HCT116 (cell line): ENCODE measurements around the gene MAP6D1. TPM values are rescaled to one million over a fixed set of nuclear protein-coding genes. Genes with fewer than 3 reads are reported as not detected.

ENCODE experiments used
- ATAC-seq: fragments of 200-7000 bp; cut with Tn5 transposase; 2 replicates; pipeline ENCODE4 v1.9.1; 2020; ENCODE audit warnings: mild to moderate bottlenecking, moderate library complexity
- BruUV-seq: library from RNA; stranded (reverse); fragments of 400-500 nt; replicated peaks from 2 replicates; lab custom pipeline; 2021; lab: Mats Ljungman, UMichigan
- CTCF ChIA-PET: fragments of 300-600 bp; sonication (Branson Sonifier 250); formaldehyde crosslinking; loops from one replicate; lab custom pipeline; 2021; ENCODE audit warnings: antibody characterized with exemption; lab: Charles Lee
- POLR2A ChIA-PET: fragments of 300-600, 350-600 bp; sonication (Branson Sonifier 250); formaldehyde crosslinking; loops from one replicate; lab custom pipeline; 2021; ENCODE audit warnings: antibody characterized with exemption; lab: Charles Lee
- RAD21 ChIA-PET, 2 experiments: fragments of 300-600 bp; sonication (Branson Sonifier 250); formaldehyde crosslinking; loops; one replicate each; lab custom pipeline; 2023; ENCODE audit warnings: low total read pairs in 2 of 2; ENCODE audit not compliant: uncharacterized antibody in 2 of 2, unreplicated experiment in 2 of 2, low non-redundant PET in 1 of 2; lab: Charles Lee
- DNase-seq: peaks from one replicate; pipeline ENCODE4 v3.0.0-alpha.2; 2010; ENCODE audit warnings: low read depth, low spot score
- H2AFZ ChIP-seq: fragments of 200-600 bp; shearing (Covaris generic), sonication (generic); 2 replicates; pipeline ENCODE4 v1.6.1; 2017; ENCODE audit warnings: low read depth, mixed run types, mixed read lengths, antibody characterized with exemption, low read length; ENCODE audit not compliant: poor library complexity, severe bottlenecking
- H3K27ac ChIP-seq: 2 replicates; pipeline ENCODE4 v1.5.1; 2012; ENCODE audit warnings: low read depth, low read length
- H3K27me3 ChIP-seq: fragments of 200-600 bp; sonication (generic); 2 replicates; pipeline ENCODE4 v1.6.1; 2016; ENCODE audit warnings: mixed run types, low read length, mixed read lengths; ENCODE audit not compliant: insufficient read depth
- H3K36me3 ChIP-seq, 2 experiments: fragments of 200-500 bp in 1 of 2; fragments of 200-600 bp in 1 of 2; sonication (Bioruptor generic) in 1 of 2; sonication (generic) in 1 of 2; 2 replicates each; pipeline versions ENCODE4 v1.5.1 to v1.6.1; 2014 to 2016; ENCODE audit warnings: low read length in 2 of 2, inconsistent platforms in 1 of 2, mixed read lengths in 1 of 2, mixed run types in 1 of 2; ENCODE audit not compliant: insufficient read depth in 2 of 2, control insufficient read depth in 1 of 2
- H3K4me1 ChIP-seq, 2 experiments: fragments of 200-600 bp in 1 of 2; sonication (generic) in 1 of 2; 2 replicates each; pipeline versions ENCODE4 v1.5.1 to v1.6.1; 2012 to 2017; ENCODE audit warnings: low read length in 2 of 2, inconsistent platforms in 1 of 2, mild to moderate bottlenecking in 1 of 2, mixed read lengths in 1 of 2, mixed run types in 1 of 2, moderate library complexity in 1 of 2; ENCODE audit not compliant: insufficient read depth in 2 of 2, control insufficient read depth in 1 of 2
- H3K4me2 ChIP-seq: fragments of 200-600 bp; sonication (generic); 2 replicates; pipeline ENCODE4 v1.6.1; 2017; ENCODE audit warnings: mixed run types, low read length, mixed read lengths
- H3K4me3 ChIP-seq, 2 experiments: fragments of 200-600 bp in 1 of 2; sonication (generic) in 1 of 2; replicated peaks in 1 of 2; 2 replicates each; pipeline ENCODE4 v1.5.1; 2011 to 2016; ENCODE audit warnings: low read length in 2 of 2, control low read depth in 1 of 2, low read depth in 1 of 2, mild to moderate bottlenecking in 1 of 2, mixed read lengths in 1 of 2, mixed run types in 1 of 2
- H3K79me2 ChIP-seq: fragments of 200-600 bp; sonication (generic); 2 replicates; pipeline ENCODE4 v1.6.1; 2017; ENCODE audit warnings: mild to moderate bottlenecking, mixed run types, low read length, moderate library complexity, mixed read lengths; ENCODE audit not compliant: insufficient read depth
- H3K9ac ChIP-seq: fragments of 200-600 bp; sonication (generic); 2 replicates; pipeline ENCODE4 v1.6.1; 2016; ENCODE audit warnings: low read length, mixed read lengths
- H3K9me2 ChIP-seq: fragments of 200-600 bp; sonication (generic), shearing (Covaris generic); 2 replicates; pipeline ENCODE4 v1.6.1; 2017; ENCODE audit warnings: mixed run types, mild to moderate bottlenecking, moderate library complexity; ENCODE audit not compliant: insufficient read depth
- H3K9me3 ChIP-seq, 2 experiments: fragments of 200-500 bp in 1 of 2; fragments of 200-600 bp in 1 of 2; sonication (Bioruptor generic) in 1 of 2; sonication (generic) in 1 of 2; 2 replicates each; pipeline ENCODE4 v1.6.1; 2014 to 2017; ENCODE audit warnings: low read length in 2 of 2, mixed read lengths in 2 of 2, inconsistent platforms in 1 of 2, low read depth in 1 of 2, mild to moderate bottlenecking in 1 of 2, mixed run types in 1 of 2, moderate library complexity in 1 of 2; ENCODE audit not compliant: control insufficient read depth in 1 of 2, insufficient read depth in 1 of 2
- H4K20me1 ChIP-seq: fragments of 200-600 bp; sonication (generic), shearing (Covaris generic); 2 replicates; pipeline ENCODE4 v1.6.1; 2017; ENCODE audit warnings: mixed run types, mild to moderate bottlenecking, moderate library complexity; ENCODE audit not compliant: insufficient read depth
- CBX3 ChIP-seq: IDR thresholded peaks from 2 replicates; pipeline ENCODE4 v1.6.1; 2012; ENCODE audit warnings: low read depth
- CEBPB ChIP-seq: IDR thresholded peaks from 2 replicates; pipeline ENCODE4 v1.6.1; 2012; ENCODE audit warnings: low read depth
- CTCF ChIP-seq, 3 experiments: fragments of 200-600 bp in 1 of 3; sonication (generic) in 1 of 3; IDR thresholded peaks in 2 of 3; conservative IDR thresholded peaks in 1 of 3; 2 replicates each; pipeline ENCODE4 v1.5.1; 2012 to 2017; ENCODE audit warnings: low read depth in 2 of 3, low read length in 2 of 3, antibody characterized with exemption in 1 of 3, borderline replicate concordance in 1 of 3, control low read depth in 1 of 3, mild to moderate bottlenecking in 1 of 3, mixed read lengths in 1 of 3, mixed run types in 1 of 3, moderate library complexity in 1 of 3; ENCODE audit not compliant: insufficient read depth in 1 of 3
- EGR1 ChIP-seq: IDR thresholded peaks from 2 replicates; pipeline ENCODE4 v1.6.1; 2012; ENCODE audit warnings: low read depth
- EZH2phosphoT487 ChIP-seq: fragments of 200-600 bp; IDR thresholded peaks from 2 replicates; pipeline ENCODE4 v1.6.1; 2018; ENCODE audit warnings: antibody characterized with exemption, borderline replicate concordance
- FOSL1 ChIP-seq: IDR thresholded peaks from 2 replicates; pipeline ENCODE4 v1.6.1; 2012; ENCODE audit warnings: low read depth
- POLR2A ChIP-seq: IDR thresholded peaks from 2 replicates; pipeline ENCODE4 v1.7.0; 2011; ENCODE audit warnings: borderline replicate concordance; ENCODE audit not compliant: insufficient read depth, insufficient read length; ENCODE audit errors: extremely low read depth
- POLR2AphosphoS5 ChIP-seq: IDR thresholded peaks from 2 replicates; pipeline ENCODE4 v1.6.1; 2011; ENCODE audit warnings: mild to moderate bottlenecking, low read depth, low read length, moderate library complexity
- REST ChIP-seq: IDR thresholded peaks from 2 replicates; pipeline ENCODE4 v1.6.1; 2012; ENCODE audit warnings: low read depth
- SRF ChIP-seq: IDR thresholded peaks from 2 replicates; pipeline ENCODE4 v1.6.1; 2012; ENCODE audit warnings: low read depth
- TCF7L2 ChIP-seq: IDR thresholded peaks from 2 replicates; pipeline ENCODE4 v1.7.0; 2011; ENCODE audit warnings: borderline replicate concordance, inconsistent platforms; ENCODE audit not compliant: insufficient read depth, insufficient read length; ENCODE audit errors: extremely low read depth
- intact Hi-C: fragments of 100-400 bp; cut with micrococcal nuclease; formaldehyde crosslinking; loops from 2 replicates; pipeline ENCODE4 v1.10.0; 2022
- total RNA-seq: library from RNA; stranded (reverse); gene quantifications from one replicate; pipeline ENCODE4 v1.2.1, GENCODE V29; 2021; ENCODE audit not compliant: unreplicated experiment

MAP6D1 gene
- total RNA-seq, 1 experiment from 2014 or later: 5.3 TPM

GRCh38 chr3:183774631-183775030, 50.7 kb downstream of the MAP6D1 start (continued):
- TF ChIP-seq REST (no peak), EZH2phosphoT487 (no peak), POLR2AphosphoS5 (no peak)

GRCh38 chr3:183769453-183769852, 55.9 kb downstream of the MAP6D1 start:
- ChIA-PET POLR2A (no interaction called here), CTCF (no interaction called here), RAD21 (no interaction called here)
- Histone ChIP-seq H3K4me3 (no peak overlapping the region), H2AFZ (no peak overlapping the region), H3K9ac (no peak overlapping the region), H3K27ac (no peak overlapping the region), H3K79me2 (no peaks in the 10 kb centered on the region), H3K27me3 (no peaks in the 10 kb centered on the region), H3K4me1 (no peaks in the 10 kb centered on the region), H4K20me1 (peaks cover 6% of the 10 kb centered on the region; the same call in 1 of the 2 replicates), H3K4me2 (no peak overlapping the region), H3K36me3 (peaks cover 23 to 26% of the 10 kb centered on the region in 2 experiments), H3K9me2 (no peaks in the 10 kb centered on the region), H3K9me3 (no peaks in the 10 kb centered on the region)
- ATAC-seq: no peak
- TF ChIP-seq CTCF (IDR thresholded peaks at IDR 0.05 in 2 of 3, conservative IDR thresholded peaks at IDR 0.05 in 1 of 3; ENCODE audit: borderline replicate concordance in 1 of 3, insufficient read depth in 1 of 3, low read depth in 2 of 3, low read length in 2 of 3): no peak
- no peak for TF ChIP-seq EGR1
- no peak for TF ChIP-seq SRF
- TF ChIP-seq TCF7L2: no peak
- no peak for TF ChIP-seq POLR2AphosphoS5
- TF ChIP-seq CBX3: no peak
- no peak for TF ChIP-seq FOSL1
- TF ChIP-seq EZH2phosphoT487: no peak
- no peak for TF ChIP-seq POLR2A
- no peak for TF ChIP-seq CEBPB
- intact Hi-C loops: no loop called here
- BruUV-seq: no TSS peak
- no peak for DNase-seq
